Measurements from ENCODE around the gene ARSK. TPM values are rescaled to one million over a fixed set of nuclear protein-coding genes. Genes with fewer than 3 reads are reported as not detected.

The ARSK gene
- total and polyA plus RNA-seq, 2 experiments from 2014 or later, result 11.1 to 12.2 TPM

DNA sequence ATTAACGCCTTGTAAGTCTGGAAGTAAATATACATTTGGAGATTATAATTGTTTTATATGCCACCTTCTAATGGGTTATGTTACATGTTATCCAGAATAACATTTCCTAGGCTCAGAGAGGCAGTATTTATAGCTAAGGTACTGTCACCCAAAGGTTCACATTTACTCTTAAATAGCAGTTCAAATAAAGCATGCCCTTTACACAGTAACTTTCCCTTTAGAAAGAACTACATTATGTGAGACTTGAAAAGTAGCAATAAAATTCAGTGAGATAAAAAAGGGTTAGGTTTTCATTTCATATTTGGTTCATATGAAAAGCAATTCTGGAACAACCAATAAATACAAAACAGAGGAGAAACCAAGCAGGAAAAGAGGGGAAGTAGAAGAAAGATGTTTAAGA, 35.2 kb upstream of the ARSK start:
- TF ChIP-seq, protein P1, sequence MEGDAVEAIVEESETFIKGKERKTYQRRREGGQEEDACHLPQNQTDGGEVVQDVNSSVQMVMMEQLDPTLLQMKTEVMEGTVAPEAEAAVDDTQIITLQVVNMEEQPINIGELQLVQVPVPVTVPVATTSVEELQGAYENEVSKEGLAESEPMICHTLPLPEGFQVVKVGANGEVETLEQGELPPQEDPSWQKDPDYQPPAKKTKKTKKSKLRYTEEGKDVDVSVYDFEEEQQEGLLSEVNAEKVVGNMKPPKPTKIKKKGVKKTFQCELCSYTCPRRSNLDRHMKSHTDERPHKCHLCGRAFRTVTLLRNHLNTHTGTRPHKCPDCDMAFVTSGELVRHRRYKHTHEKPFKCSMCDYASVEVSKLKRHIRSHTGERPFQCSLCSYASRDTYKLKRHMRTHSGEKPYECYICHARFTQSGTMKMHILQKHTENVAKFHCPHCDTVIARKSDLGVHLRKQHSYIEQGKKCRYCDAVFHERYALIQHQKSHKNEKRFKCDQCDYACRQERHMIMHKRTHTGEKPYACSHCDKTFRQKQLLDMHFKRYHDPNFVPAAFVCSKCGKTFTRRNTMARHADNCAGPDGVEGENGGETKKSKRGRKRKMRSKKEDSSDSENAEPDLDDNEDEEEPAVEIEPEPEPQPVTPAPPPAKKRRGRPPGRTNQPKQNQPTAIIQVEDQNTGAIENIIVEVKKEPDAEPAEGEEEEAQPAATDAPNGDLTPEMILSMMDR (IDR thresholded peaks at IDR 0.05; ENCODE audit: low read depth, low read length), result no peak
- Histone ChIP-seq H3K36me3 (peaks cover 71% of the 10 kb centered on the region), H3K27me3 (no peaks in the 10 kb centered on the region), H3K9me3 (ENCODE audit: low read depth) (no peaks in the 10 kb centered on the region), H3K27ac (no peak overlapping the region), H3K4me1 (ENCODE audit: low read depth) (no peaks in the 10 kb centered on the region), H3K4me3 (no peak overlapping the region)
- no peak for DNase-seq (ENCODE audit: low read depth in 1 of 2, low spot score in 1 of 2)

DNA sequence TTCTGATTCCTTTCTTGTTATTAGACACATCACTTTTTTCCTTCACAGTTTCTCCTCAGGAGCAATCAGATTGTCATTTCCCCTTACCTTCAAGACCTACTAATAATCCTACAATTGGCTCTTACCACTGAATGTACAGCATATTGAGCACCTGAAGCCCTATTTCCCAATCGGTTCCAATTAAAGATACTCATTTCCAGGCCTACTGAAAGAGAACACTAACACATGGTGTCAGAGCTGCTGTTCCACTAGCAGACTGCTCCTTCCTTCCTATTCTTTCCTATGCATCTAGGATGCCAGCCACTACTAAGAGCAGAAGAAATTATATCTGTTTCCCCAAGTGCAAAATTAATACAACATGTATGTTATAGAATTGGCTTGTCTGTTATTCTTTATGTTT, 34.7 kb upstream of the ARSK start:
- no peaks in the 10 kb centered on the region for H3K4me1 ChIP-seq (ENCODE audit: low read depth)
- no peak for DNase-seq (ENCODE audit: low read depth in 1 of 2, low spot score in 1 of 2)
- H3K36me3 ChIP-seq, result peaks cover 68% of the 10 kb centered on the region
- no peak overlapping the region for H3K27ac ChIP-seq
- TF ChIP-seq, protein P1 (IDR thresholded peaks at IDR 0.05; ENCODE audit: low read depth, low read length), result no peak
- H3K27me3 ChIP-seq, result no peaks in the 10 kb centered on the region
- H3K9me3 ChIP-seq (ENCODE audit: low read depth), result no peaks in the 10 kb centered on the region
- no peak overlapping the region for H3K4me3 ChIP-seq

DNA sequence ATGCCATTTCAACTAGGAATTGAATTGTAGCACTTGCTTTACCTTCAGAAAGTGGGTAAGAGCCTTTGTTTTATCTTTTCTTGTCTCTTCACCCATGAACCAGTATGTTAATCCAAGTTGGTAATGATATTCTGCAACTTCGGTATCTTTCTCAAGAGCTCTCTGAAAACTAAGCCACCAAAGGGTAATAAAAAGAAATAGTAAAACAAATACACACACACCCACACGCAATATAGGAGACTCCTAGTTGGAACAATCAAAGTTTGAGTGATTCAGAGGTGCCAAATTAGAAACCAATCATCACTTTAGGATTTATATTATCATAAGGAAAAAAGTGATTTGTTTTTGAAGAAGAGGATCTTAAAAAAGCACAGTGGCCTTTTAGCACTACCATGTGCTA, 30.5 kb upstream of the ARSK start:
- H3K9me3 ChIP-seq (ENCODE audit: low read depth), result no peaks in the 10 kb centered on the region
- H3K4me1 ChIP-seq (ENCODE audit: low read depth), result no peaks in the 10 kb centered on the region
- H3K27ac ChIP-seq, result no peak overlapping the region
- no peak overlapping the region for H3K4me3 ChIP-seq
- H3K27me3 ChIP-seq, result no peaks in the 10 kb centered on the region
- H3K36me3 ChIP-seq, result peaks cover 66% of the 10 kb centered on the region
- TF ChIP-seq, protein P1 (IDR thresholded peaks at IDR 0.05; ENCODE audit: low read depth, low read length), result no peak
- DNase-seq (ENCODE audit: low read depth in 1 of 2, low spot score in 1 of 2), result no peak

DNA sequence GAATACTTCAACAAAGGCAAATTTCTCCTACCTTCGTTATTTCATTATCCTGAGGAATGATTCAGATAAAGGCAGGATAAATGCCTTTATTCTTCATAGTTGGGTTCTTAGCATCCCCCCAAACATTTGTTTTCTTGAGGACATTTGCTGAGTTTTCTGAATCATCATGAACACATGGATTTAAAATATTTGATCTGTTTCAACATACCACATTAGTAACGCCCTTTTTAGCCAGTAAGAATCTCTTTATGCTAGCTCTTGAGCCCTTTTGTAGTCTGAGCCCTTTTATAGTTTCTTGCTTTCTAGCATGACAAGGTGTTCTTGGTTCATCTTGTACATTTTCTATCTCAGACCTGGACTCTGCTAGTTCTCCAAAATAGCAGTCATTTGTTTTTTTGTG, 28.0 kb upstream of the ARSK start:
- no peak for DNase-seq (ENCODE audit: low read depth in 1 of 2, low spot score in 1 of 2)
- Histone ChIP-seq H3K27me3 (no peaks in the 10 kb centered on the region), H3K4me3 (no peak overlapping the region), H3K4me1 (ENCODE audit: low read depth) (no peaks in the 10 kb centered on the region), H3K36me3 (peaks cover 54% of the 10 kb centered on the region), H3K27ac (no peak overlapping the region), H3K9me3 (ENCODE audit: low read depth) (no peaks in the 10 kb centered on the region)
- TF ChIP-seq, protein P1 (IDR thresholded peaks at IDR 0.05; ENCODE audit: low read depth, low read length), result no peak

DNA sequence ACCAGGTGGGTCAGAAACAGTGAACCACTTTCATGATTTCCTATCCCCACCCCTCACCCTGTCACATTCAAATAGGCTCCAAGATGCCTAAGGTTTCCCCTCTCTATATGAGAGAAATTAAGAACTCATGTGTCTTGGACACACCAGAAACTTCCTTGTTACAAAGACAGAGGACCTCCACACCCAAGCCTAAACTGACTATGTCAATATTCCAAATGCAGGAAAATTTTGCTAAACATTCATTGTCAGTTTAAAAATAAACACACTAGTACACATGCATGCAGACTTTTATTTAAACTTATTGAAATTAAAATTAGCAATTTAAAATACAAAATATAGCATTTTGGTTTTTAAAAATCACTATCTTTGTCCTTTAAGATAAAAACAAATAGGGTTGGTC, 26.3 kb upstream of the ARSK start:
- Histone ChIP-seq H3K4me1 (ENCODE audit: low read depth) (no peaks in the 10 kb centered on the region), H3K27me3 (no peaks in the 10 kb centered on the region), H3K4me3 (no peak overlapping the region), H3K36me3 (peaks cover 47% of the 10 kb centered on the region), H3K27ac (no peak overlapping the region), H3K9me3 (ENCODE audit: low read depth) (no peaks in the 10 kb centered on the region)
- no peak for DNase-seq (ENCODE audit: low read depth in 1 of 2, low spot score in 1 of 2)
- TF ChIP-seq, protein P1 (IDR thresholded peaks at IDR 0.05; ENCODE audit: low read depth, low read length), result no peak

DNA sequence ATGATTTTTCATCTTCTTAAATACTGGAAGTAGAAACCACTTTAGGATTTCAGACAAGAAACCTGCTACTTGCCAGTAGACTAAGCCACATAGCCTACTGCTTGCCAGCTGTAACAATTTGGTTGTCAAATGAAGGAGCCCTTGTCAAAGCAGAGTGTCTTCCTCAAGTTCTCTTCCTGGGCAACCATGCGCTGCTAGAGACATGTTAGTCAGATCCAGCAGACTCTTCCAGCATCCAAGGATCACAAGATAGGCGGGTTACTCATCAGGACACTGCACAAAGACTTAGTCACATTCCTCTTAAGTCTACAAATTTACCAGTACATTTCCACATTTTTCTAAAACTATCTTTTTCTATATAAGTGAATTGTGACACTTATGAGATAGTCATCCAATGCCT, 24.5 kb upstream of the ARSK start:
- Histone ChIP-seq H3K9me3 (ENCODE audit: low read depth) (no peaks in the 10 kb centered on the region), H3K4me3 (no peak overlapping the region), H3K27me3 (no peaks in the 10 kb centered on the region), H3K4me1 (ENCODE audit: low read depth) (no peaks in the 10 kb centered on the region), H3K36me3 (peaks cover 33% of the 10 kb centered on the region), H3K27ac (no peak overlapping the region)
- peak in 1 of 2 donors; percentile 72 for DNase-seq (ENCODE audit: low read depth in 1 of 2, low spot score in 1 of 2)
- TF ChIP-seq, protein P1 (IDR thresholded peaks at IDR 0.05; ENCODE audit: low read depth, low read length), result no peak
